Measurements from ENCODE around the gene LRRC2.

LRRC2 gene

DNA sequence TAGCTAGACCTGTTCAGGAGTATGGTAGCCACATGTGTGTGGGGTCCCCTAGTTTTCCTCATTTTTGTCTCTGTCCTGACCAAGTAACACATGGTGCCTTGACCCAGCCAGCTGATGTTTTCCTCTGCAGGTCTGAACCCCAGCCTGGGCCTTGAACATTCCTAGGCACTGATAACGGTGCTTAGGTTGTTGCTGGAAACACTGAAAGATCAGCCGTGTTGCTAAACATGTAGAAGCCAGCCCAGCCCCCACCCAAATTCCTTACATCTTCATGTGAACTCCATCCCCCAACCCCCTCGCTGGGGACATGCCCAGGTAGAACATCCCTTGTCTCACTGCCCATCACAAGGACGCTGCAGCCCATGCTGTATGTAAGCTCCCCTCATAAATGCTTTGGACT lies 49.6 kb downstream of the LRRC2 start:
- no peak for DNase-seq (ENCODE audit: low read depth)
- TF ChIP-seq, protein P1, sequence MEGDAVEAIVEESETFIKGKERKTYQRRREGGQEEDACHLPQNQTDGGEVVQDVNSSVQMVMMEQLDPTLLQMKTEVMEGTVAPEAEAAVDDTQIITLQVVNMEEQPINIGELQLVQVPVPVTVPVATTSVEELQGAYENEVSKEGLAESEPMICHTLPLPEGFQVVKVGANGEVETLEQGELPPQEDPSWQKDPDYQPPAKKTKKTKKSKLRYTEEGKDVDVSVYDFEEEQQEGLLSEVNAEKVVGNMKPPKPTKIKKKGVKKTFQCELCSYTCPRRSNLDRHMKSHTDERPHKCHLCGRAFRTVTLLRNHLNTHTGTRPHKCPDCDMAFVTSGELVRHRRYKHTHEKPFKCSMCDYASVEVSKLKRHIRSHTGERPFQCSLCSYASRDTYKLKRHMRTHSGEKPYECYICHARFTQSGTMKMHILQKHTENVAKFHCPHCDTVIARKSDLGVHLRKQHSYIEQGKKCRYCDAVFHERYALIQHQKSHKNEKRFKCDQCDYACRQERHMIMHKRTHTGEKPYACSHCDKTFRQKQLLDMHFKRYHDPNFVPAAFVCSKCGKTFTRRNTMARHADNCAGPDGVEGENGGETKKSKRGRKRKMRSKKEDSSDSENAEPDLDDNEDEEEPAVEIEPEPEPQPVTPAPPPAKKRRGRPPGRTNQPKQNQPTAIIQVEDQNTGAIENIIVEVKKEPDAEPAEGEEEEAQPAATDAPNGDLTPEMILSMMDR (conservative IDR thresholded peaks at IDR 0.05; ENCODE audit: low read length) = no peak
- H3K4me3 ChIP-seq (ENCODE audit: low read length) = no peak overlapping the region

- DNase-seq (ENCODE audit: low read depth) = no peak
- H3K4me3 ChIP-seq (ENCODE audit: low read length) = no peak overlapping the region
- TF ChIP-seq, protein P1 (conservative IDR thresholded peaks at IDR 0.05; ENCODE audit: low read length) = no peak
Observed at GRCh38 chr3:46512191-46512749, 53.8 kb downstream of the LRRC2 start.

DNA sequence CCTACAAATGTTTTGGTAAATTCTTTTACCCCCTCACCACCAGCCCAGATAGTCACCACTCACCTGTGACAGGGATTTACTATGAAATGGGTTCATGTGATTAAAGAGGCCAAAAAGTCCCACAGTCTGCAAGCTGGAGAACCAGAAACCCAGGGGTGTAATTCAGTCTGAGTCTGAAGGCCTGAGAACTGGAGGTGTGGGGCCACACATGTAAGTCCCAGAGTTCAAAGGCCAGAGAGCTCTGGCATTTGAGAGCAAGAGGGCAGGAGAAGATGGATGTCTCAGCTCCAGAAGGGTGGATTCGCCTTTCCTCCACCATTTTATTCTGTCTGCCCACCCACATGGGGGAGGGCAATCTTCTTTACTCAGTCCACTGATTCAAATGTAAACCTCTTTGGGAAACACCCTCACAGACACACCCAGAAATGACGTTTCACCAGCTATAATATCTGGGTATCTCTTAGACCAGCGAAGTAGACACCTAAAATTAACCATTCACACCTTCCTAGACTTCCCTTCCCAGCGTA lies 56.4 kb downstream of the LRRC2 start:
- H3K4me3 ChIP-seq (ENCODE audit: low read length) = no peak overlapping the region
- no peak for DNase-seq (ENCODE audit: low read depth)
- TF ChIP-seq, protein P1 (conservative IDR thresholded peaks at IDR 0.05; ENCODE audit: low read length) = no peak

DNA sequence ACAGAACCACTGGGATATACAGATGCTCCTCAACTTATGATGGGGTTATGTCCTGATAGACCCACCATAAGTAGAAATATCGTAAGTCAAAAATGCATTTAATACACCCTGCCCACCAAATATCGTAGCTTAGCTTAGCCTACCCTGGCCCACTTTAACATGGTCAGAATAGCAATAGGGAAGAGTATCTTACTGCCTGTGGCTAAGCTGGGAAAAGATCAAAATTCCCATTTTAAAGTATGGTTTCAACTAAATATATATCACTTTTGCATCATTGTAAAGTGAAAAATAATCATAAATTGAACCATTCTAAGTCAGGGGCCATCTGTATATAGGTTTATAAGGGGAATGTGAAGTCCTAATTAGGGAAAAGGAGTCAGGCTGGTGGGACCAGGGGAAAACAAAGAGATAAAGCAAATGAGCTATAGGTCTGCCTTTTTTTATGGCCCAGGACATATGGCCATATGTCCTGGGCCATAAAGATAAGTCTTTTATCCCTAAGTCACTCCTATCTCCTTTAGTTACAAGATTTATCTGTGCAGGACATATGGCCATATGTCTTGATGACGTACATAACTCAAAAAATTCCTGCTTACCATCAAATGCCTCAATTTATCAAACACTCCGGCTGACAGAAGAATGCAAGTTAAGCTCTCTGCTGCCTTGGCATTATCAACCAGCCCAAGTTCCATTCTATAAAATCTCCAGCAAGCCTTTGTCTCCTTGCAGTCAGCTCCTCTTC lies 57.1 kb downstream of the LRRC2 start:
- TF ChIP-seq, protein P1 (conservative IDR thresholded peaks at IDR 0.05; ENCODE audit: low read length) = no peak
- DNase-seq (ENCODE audit: low read depth) = no peak
- no peak overlapping the region for H3K4me3 ChIP-seq (ENCODE audit: low read length)

DNA sequence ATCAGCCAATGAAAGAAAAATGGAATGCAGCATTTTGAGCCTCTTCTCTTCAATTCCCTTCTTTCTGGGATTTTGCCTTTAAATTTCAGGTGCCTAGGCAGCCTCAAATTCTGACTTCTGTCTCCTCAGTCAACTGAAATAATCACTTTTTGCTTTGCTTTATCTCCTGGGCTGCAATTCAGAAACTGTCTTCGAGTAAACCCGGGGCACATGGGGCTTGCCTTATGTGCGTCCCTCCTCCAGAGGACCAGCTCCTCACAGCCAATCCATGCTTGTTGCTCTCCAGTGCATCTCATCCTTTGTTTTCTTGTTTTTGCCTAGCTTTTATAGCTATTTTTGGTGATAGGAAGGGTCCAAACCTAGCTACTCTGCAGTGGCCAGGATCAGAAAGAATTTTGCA lies 59.6 kb downstream of the LRRC2 start:
- TF ChIP-seq, protein P1 (conservative IDR thresholded peaks at IDR 0.05; ENCODE audit: low read length) = no peak
- no peak overlapping the region for H3K4me3 ChIP-seq (ENCODE audit: low read length)

DNA sequence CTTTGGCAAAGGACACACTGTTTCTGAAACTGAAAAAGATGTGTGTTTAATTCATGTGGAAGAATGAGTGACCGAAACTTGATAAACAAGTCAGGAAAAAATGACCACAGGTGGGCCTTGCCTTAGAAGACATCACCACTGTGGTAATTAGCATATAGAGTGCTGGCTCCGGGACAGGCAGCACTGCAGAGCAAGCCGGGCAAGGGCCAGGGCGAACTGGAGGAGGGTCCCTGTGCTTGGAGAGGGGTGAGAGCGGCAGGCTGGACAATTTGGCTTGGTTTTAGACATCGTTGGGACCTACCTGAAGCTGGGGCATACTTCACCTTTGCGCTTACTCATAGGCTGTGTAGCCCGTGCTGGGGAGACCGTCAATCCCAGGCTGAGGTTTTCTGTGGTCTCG lies 60.1 kb downstream of the LRRC2 start:
- DNase-seq (ENCODE audit: low read depth) = no peak
- TF ChIP-seq, protein P1 (conservative IDR thresholded peaks at IDR 0.05; ENCODE audit: low read length) = no peak
- H3K4me3 ChIP-seq (ENCODE audit: low read length) = no peak overlapping the region

More for the DNA sequence above, 59.6 kb downstream of the LRRC2 start:
- no peak for DNase-seq (ENCODE audit: low read depth)

DNA sequence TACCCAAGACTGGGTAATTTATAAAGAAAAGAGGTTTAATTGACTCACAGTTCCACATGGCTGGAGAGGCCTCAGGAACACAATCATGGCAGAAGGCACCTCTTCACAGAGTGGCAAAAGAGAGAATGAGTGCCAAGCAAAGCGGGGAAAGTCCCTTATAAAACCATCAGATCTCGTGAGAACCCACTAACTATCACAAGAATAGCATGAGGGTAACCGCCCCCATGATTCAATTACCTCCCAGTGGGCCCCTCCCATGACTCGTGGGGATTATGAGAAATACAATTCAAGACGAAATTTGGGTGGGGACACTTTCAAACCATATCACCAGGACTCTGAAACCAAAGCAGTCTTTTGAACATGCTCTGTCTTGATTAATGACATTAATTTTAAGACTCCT lies 61.3 kb downstream of the LRRC2 start:
- H3K4me3 ChIP-seq (ENCODE audit: low read length) = no peak overlapping the region
- TF ChIP-seq, protein P1 (conservative IDR thresholded peaks at IDR 0.05; ENCODE audit: low read length) = no peak
- no peak for DNase-seq (ENCODE audit: low read depth)
